Large intestine (tissue), 12 donors: Measurements from ENCODE around the gene CAPG. TPM values are rescaled to one million over a fixed set of nuclear protein-coding genes. Genes with fewer than 3 reads are reported as not detected.

Source experiments
- DNase-seq, 2 donors: peaks; one replicate each; pipeline versions ENCODE4 v3.0.0 to v3.0.0-alpha.2; 2013
- H3K27ac ChIP-seq: one replicate; pipeline ENCODE4 v1.5.1; 2013; ENCODE audit warnings: low read length
- H3K27me3 ChIP-seq: 2 replicates; pipeline ENCODE4 v1.6.1; 2013; ENCODE audit warnings: low read length; ENCODE audit not compliant: control insufficient read depth, insufficient read depth
- H3K36me3 ChIP-seq: 2 replicates; pipeline ENCODE4 v1.6.1; 2013; ENCODE audit warnings: low read length; ENCODE audit not compliant: control insufficient read depth, insufficient read depth
- H3K4me1 ChIP-seq: one replicate; pipeline ENCODE4 v1.6.1; 2013; ENCODE audit warnings: low read length; ENCODE audit not compliant: control insufficient read depth, insufficient read depth
- H3K4me3 ChIP-seq: one replicate; pipeline ENCODE4 v1.5.1; 2013; ENCODE audit warnings: low read length
- H3K9me3 ChIP-seq: one replicate; pipeline ENCODE4 v1.6.1; 2013; ENCODE audit warnings: mild to moderate bottlenecking, low read depth, low read length, moderate library complexity; ENCODE audit not compliant: control insufficient read depth
- WGBS: methylation state at CpG from one replicate; pipeline ENCODE4 v1.1.5; 2013; ENCODE audit warnings: low lambda C conversion rate; ENCODE audit not compliant: insufficient coverage; 5-methylcytosine and 5-hydroxymethylcytosine counted together
- long read RNA-seq, 11 donors: transcript quantifications; one replicate each; lab custom pipeline, GENCODE V29; 2026
- polyA plus RNA-seq: library from polyadenylated mRNA; unstranded; fragments of 120-200 nt; gene quantifications from one replicate; pipeline ENCODE4 v1.2.1, GENCODE V29; 2013

Gene CAPG, protein sequence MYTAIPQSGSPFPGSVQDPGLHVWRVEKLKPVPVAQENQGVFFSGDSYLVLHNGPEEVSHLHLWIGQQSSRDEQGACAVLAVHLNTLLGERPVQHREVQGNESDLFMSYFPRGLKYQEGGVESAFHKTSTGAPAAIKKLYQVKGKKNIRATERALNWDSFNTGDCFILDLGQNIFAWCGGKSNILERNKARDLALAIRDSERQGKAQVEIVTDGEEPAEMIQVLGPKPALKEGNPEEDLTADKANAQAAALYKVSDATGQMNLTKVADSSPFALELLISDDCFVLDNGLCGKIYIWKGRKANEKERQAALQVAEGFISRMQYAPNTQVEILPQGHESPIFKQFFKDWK
- 40.7 TPM for polyA plus RNA-seq
- long read RNA-seq, donor 1, transcript CAPG-204 (10 exons, 1,151 nt), result major isoform, 5 of 7 reads
- long read RNA-seq, donor 1, partial matches to known transcripts, result 0 of 7 reads
- long read RNA-seq, donor 1, other reads (novel, unspliced or antisense), result 0 of 7 reads
- long read RNA-seq, donor 2, transcript CAPG-204 (10 exons, 1,151 nt), result major isoform, 12 of 15 reads
- long read RNA-seq, donor 2, partial matches to known transcripts, result 0 of 15 reads
- long read RNA-seq, donor 2, other reads (novel, unspliced or antisense), result 0 of 15 reads
- long read RNA-seq, donor 3, result 0 reads
- long read RNA-seq, donor 4, partial matches to known transcripts, result 0 of 2 reads
- long read RNA-seq, donor 4, other reads (novel, unspliced or antisense), result 0 of 2 reads
- long read RNA-seq, donor 5, transcript CAPG-204 (10 exons, 1,151 nt), result major isoform, 18 of 27 reads
- long read RNA-seq, donor 5, transcript CAPG-201 (10 exons, 1,442 nt), result minor isoform, 6 of 27 reads
- long read RNA-seq, donor 5, partial matches to known transcripts, result 0 of 27 reads
- long read RNA-seq, donor 5, other reads (novel, unspliced or antisense), result 0 of 27 reads
- long read RNA-seq, donor 6, transcript CAPG-204 (10 exons, 1,151 nt), result major isoform, 14 of 18 reads
- long read RNA-seq, donor 6, partial matches to known transcripts, result 0 of 18 reads
- long read RNA-seq, donor 6, other reads (novel, unspliced or antisense), result 0 of 18 reads
- long read RNA-seq, donor 7, transcript CAPG-204 (10 exons, 1,151 nt), result major isoform, 7 of 9 reads
- long read RNA-seq, donor 7, partial matches to known transcripts, result 0 of 9 reads
- long read RNA-seq, donor 7, other reads (novel, unspliced or antisense), result 0 of 9 reads
- long read RNA-seq, donor 8, transcript CAPG-201 (10 exons, 1,442 nt), result major isoform, 6 of 14 reads
- long read RNA-seq, donor 8, transcript CAPG-204 (10 exons, 1,151 nt), result major isoform, 6 of 14 reads
- long read RNA-seq, donor 8, partial matches to known transcripts, result 0 of 14 reads
- long read RNA-seq, donor 8, other reads (novel, unspliced or antisense), result 0 of 14 reads
- long read RNA-seq, donor 9, transcript CAPG-204 (10 exons, 1,151 nt), result major isoform, 22 of 34 reads
- long read RNA-seq, donor 9, partial matches to known transcripts, result 6 of 34 reads
- long read RNA-seq, donor 9, other reads (novel, unspliced or antisense), result 0 of 34 reads
- long read RNA-seq, donor 10, transcript CAPG-204 (10 exons, 1,151 nt), result major isoform, 10 of 13 reads
- long read RNA-seq, donor 10, partial matches to known transcripts, result 0 of 13 reads
- long read RNA-seq, donor 10, other reads (novel, unspliced or antisense), result 0 of 13 reads
- long read RNA-seq, donor 11, transcript CAPG-204 (10 exons, 1,151 nt), result major isoform, 13 of 17 reads
- long read RNA-seq, donor 11, partial matches to known transcripts, result 0 of 17 reads
- long read RNA-seq, donor 11, other reads (novel, unspliced or antisense), result 0 of 17 reads

DNA sequence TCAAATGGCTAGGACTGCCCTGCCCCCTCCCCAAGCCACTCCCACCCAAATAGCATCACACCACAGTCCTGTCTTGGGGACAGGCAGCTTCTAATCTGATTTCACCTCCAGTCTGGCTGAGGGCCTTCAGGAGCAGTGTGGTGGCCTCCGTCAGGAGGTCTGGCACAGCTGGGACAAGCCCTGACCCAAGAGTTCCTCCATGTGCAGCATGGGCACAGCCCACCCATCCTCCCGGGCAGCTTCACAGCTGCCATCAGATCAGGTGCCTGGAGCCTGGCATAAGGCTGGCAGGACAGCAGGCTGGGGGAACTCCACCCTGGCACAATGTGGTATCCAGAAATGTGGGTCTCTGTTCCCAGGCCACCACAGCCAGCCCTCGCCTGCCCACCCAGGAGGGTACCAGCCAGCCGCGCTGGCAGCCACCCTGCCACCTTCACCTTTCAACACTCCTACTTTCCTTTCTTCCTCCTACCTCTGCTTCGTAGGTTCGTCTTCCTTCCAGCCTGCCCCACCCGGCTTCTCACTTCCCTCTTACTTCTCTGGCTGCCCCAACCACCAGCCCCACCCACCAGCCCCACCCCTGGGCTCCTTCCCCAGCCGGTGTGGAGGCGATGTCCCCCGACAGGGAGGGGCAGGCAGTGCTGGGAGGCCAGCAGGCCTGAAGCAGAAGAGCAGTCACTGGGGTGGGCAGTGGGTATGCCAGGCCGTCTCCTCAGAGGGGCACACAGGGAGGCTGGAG is at the start of gene CAPG:
CAPG (minus strand) TSS at position 522 of the 739 bp plus-strand sequence. CDS start 8,221 bp downstream, outside the sequence.
- WGBS, result 23% methylated on average over 4 of the region's 12 CpGs
- DNase-seq, result peak in 1 of 2 donors; percentile 77
- no peaks in the 10 kb centered on the region for H3K27me3 ChIP-seq
- no peaks in the 10 kb centered on the region for H3K9me3 ChIP-seq
- H3K27ac ChIP-seq, result peak within 1 kb of the TSS; percentile 30
- H3K4me1 ChIP-seq, result peaks cover 35% of the 10 kb centered on the region
- H3K36me3 ChIP-seq, result no peaks in the 10 kb centered on the region
- H3K4me3 ChIP-seq, result no peak within 1 kb of the TSS

DNA sequence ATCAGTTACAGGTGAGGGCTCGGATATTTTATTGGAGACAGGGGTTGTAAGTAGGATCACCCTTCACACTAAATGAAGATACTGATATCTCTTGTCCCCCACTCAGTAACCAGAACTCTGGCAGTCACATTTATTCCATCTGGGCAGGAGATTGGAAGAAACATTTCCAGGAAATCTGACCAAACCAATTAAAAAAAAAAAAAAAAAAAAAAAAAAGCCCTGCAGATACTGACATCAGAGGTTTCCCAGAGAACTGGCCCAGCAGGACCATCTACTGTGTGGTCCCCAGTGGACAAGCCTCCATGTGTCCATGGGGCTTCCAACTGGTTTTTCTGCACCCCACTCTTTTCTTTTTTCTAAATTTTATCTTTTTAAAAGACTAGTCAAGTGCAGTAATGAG is 49.6 kb upstream of the CAPG start:
- WGBS, result no CpG with 5 or more reads among the region's 1 CpG
- Histone ChIP-seq H3K4me3 (no peak overlapping the region), H3K4me1 (peaks cover 16% of the 10 kb centered on the region)

DNA sequence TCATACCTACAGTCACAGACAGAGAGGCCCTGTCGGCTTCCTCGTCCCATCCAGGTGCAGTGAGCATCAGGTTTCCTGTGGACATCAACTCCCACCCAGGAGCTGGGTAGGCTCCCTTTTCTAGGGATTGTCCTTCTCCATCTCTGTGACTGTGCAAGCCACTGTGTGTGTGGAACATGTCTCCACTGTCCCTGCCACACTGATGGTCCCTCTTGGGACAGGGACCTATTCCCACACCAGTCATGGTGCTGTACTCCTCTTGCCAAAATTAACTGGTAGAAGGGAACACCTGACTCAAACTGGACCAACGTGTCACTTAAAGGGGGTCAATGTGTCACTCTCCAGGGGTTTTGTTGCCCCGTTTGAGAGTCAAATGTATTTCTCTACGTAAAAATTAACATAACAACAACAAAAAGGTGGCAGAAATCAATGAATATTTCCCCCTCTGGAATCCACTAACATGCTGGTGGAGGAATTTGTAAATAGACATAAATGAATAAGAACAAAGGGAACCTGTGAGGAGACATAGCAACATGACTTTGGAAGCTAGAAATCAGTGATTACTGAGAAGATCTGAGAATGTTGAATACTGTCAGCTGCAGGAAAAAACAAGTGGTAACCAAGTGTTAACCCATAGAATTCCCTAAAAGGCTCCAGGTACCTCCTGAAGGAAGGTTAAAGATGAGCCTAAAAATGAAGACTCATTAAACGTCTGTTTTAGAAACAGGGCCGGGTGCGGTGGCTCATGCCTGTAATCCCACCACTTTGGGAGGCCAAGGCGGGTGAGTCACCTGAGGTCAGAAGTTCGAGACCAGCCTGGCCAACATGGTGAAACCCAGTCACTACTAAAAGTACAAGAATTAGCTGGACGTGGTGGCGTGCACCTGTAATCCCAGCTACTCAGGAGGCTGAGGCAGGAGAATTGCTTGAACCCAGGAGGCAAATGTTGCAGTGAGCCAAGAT is 48.7 kb upstream of the CAPG start:
- peaks cover 16% of the 10 kb centered on the region for H3K4me1 ChIP-seq
- H3K4me3 ChIP-seq, result no peak overlapping the region
- 84% methylated on average over 2 of the region's 12 CpGs for WGBS
- no peak overlapping the region for H3K27ac ChIP-seq
- no peaks in the 10 kb centered on the region for H3K9me3 ChIP-seq
- no peak for DNase-seq
- no peaks in the 10 kb centered on the region for H3K27me3 ChIP-seq
- H3K36me3 ChIP-seq, result no peaks in the 10 kb centered on the region

More for the DNA sequence above, 49.6 kb upstream of the CAPG start:
- H3K27ac ChIP-seq, result no peak overlapping the region
- no peaks in the 10 kb centered on the region for H3K27me3 ChIP-seq
- DNase-seq, result no peak
- H3K9me3 ChIP-seq, result no peaks in the 10 kb centered on the region
- no peaks in the 10 kb centered on the region for H3K36me3 ChIP-seq

DNA sequence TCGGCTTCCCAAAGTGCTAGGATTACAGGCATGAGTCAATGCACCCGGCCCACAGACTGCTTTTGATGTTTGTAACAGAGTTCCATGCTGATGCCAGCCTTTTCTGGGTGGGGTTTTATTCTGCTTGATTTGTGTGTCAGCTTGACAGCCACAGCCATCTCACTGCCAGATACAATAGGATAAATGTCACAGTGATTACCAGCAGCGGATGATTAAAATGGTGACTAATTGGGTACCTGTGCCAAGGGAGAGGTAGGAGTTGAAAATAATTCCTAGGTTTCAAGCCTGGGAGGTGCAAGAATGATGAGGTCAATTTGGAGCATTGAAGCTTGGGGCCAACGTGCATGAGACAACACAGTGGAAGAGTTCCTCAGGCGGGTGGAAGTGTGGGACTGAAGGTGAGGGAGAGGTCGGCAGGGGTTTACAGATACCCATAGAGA is 47.7 kb upstream of the CAPG start:
- no CpG with 5 or more reads among the region's 6 CpGs for WGBS
- H3K36me3 ChIP-seq, result no peaks in the 10 kb centered on the region
- H3K4me3 ChIP-seq, result no peak overlapping the region
- peaks cover 13% of the 10 kb centered on the region for H3K4me1 ChIP-seq
- no peaks in the 10 kb centered on the region for H3K9me3 ChIP-seq
- no peak overlapping the region for H3K27ac ChIP-seq
- no peak for DNase-seq
- H3K27me3 ChIP-seq, result no peaks in the 10 kb centered on the region

DNA sequence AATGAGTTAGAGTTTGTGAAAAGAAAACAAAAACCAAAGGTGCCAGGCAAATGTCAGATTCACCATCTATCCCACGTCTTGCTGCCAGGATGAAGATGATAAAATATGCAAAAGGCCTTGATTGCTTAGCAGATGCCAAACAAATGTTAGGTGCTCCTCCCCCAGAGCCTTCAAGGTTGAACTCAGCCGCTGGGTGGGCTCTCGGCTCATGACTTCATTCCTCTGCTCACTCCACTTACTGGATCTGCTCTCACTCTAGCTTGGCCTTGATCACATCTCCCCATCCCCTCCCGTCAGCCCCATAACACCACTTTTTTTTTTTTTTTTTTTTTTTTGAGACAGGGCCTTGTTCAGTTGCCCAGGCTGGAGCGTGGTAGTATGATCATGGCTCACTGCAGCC is 46.9 kb upstream of the CAPG start:
- no peak overlapping the region for H3K27ac ChIP-seq
- WGBS, result 100% methylated on average over 1 of the region's 5 CpGs
- H3K27me3 ChIP-seq, result no peaks in the 10 kb centered on the region
- no peak overlapping the region for H3K4me3 ChIP-seq
- no peak for DNase-seq
- no peaks in the 10 kb centered on the region for H3K9me3 ChIP-seq
- peaks cover 12% of the 10 kb centered on the region for H3K4me1 ChIP-seq
- H3K36me3 ChIP-seq, result no peaks in the 10 kb centered on the region

DNA sequence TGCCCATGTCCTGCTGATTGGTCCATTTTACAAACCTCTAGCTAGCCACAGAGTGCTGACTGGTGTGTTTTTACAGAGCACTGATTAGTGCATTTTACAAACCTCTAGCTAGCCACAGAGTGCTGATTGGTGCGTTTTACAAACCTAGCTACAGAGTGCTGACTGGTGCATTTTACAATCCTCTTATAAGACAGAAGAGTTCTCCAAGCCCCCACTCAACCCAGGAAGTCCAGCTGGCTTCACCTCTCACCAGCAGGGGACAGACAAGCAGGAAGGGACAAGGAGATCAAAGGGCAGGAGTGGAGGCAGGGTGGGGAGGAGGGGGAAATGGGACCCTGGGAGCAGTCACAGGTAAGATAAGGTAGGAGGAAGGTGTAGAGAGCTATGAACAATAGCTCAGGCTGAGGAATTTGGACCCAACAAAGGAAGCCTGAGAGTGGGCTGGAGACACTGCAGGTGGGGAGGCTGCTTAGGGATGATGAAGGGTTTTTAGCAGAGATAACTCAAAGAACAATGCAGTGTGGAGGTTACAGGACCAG is 45.5 kb upstream of the CAPG start:
- no peaks in the 10 kb centered on the region for H3K9me3 ChIP-seq
- no CpG with 5 or more reads among the region's 1 CpG for WGBS
- peaks cover 12% of the 10 kb centered on the region for H3K4me1 ChIP-seq
- peak; percentile 59 to 87 for DNase-seq
- no peaks in the 10 kb centered on the region for H3K27me3 ChIP-seq
- no peaks in the 10 kb centered on the region for H3K36me3 ChIP-seq
- H3K4me3 ChIP-seq, result no peak overlapping the region
- H3K27ac ChIP-seq, result peak overlapping the region; percentile 75

DNA sequence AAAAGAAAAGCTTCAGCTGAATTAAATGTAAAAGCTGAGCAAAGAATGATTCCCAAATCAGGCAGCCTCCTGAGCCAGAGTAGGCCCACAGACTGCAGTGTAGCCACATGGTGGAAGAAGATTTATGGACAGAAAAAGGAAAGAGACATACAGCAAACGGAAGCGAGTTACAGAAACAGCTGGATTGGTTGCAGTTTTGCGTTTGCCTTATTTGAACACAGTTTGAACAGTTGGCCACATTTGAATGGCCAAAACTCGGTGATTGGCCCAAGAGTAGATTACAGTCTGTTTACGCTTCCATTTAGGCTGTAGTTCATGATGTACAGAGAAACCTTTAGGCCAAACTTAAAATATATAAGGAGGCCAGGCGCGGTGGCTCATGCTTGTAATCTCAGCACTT is 43.4 kb upstream of the CAPG start:
- H3K9me3 ChIP-seq, result no peaks in the 10 kb centered on the region
- no peak overlapping the region for H3K27ac ChIP-seq
- H3K4me3 ChIP-seq, result no peak overlapping the region
- WGBS, result 70% methylated on average over 3 of the region's 7 CpGs
- peaks cover 12% of the 10 kb centered on the region for H3K4me1 ChIP-seq
- no peak for DNase-seq
- H3K36me3 ChIP-seq, result no peaks in the 10 kb centered on the region
- no peaks in the 10 kb centered on the region for H3K27me3 ChIP-seq

DNA sequence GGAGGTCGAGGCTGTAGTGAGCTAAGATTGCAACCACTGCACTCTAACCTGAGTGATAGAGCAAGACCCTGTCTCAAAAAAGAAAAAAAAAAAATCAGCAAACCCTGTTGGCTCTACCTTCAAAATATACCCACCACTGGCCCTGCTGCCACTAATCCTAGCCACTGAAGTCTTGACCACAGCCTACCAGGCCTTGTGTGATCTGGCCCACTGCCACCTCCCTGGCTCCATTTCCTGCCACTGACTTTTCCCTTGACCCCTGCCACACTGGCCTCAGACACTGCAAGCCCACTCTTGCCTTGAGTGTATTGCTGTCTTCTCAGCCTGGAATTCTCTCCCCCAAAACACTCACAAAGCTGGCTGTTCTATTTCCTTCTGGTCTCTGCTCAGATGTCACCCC is 42.1 kb upstream of the CAPG start:
- Histone ChIP-seq H3K36me3 (no peaks in the 10 kb centered on the region), H3K9me3 (no peaks in the 10 kb centered on the region), H3K4me3 (no peak overlapping the region), H3K27ac (no peak overlapping the region), H3K27me3 (no peaks in the 10 kb centered on the region), H3K4me1 (peaks cover 12% of the 10 kb centered on the region)
- WGBS, result no CpG with 5 or more reads among the region's 1 CpG
- DNase-seq, result no peak
